ENCODE data around the gene HERC6.
"Not testable (repeated sequence)": the region's sequence is repeated elsewhere in the genome, so short reads cannot be mapped to it uniquely, and the experiment has no call there.

The HERC6 gene

DNA sequence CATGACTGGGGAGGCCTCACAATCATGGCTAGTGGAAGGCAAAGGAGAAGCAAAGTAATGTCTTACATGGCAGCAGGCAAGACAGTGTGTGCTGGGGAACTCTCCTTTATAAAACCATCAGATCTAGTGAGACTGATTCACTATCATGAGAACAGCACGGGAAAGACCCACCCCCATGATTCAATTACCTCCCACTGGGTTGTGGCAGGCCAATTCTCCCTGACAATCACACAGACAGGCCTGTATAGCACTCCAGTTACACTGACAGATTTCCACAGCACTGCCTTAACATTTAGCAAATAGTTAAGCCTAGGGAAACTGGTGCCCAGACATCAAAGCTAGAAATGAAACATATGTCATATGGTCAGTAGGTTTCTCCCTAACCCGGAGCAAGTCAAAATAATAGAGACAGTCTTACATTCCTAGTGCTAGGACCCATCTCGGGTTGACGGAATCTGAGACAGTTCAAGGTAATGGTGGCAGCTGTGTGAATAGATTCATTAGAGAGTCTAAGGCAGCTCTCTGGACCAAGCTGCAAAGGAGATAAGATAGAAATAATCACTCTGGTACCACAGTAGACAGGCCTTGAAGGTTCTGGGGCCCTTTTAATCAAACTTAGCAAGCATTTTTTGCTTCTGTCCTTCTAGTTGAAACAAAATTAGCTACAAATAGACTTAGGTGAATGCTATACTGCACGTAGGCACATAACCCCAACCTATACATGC is 68.9 kb downstream of the HERC6 start:
- no peak for DNase-seq

DNA sequence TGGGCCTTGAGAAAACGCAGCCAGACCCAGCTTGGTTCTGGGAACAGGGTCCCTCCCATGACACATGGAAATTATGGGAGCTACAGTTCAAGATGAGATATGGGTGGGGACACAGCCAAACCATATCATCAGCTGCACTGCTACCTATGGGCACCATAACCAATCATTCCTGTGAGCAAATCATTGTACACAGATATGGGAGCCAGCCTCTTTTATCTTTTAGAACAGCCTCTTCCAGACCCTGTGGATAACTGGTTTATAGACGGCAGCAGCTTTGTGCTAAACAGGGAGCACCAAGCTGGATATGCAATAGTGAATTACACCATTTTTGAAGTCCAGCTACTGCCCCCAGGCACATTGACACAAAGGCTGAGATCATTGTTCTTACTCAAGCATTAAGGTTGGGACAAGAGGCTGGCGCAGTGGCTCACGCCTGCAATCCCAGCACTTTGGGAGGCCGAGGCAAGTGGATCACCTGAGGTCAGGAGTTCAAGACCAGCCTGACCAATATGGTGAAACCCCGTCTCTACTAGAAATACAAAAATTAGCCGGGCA is 69.6 kb downstream of the HERC6 start:
- not testable (repeated sequence) for DNase-seq

DNA sequence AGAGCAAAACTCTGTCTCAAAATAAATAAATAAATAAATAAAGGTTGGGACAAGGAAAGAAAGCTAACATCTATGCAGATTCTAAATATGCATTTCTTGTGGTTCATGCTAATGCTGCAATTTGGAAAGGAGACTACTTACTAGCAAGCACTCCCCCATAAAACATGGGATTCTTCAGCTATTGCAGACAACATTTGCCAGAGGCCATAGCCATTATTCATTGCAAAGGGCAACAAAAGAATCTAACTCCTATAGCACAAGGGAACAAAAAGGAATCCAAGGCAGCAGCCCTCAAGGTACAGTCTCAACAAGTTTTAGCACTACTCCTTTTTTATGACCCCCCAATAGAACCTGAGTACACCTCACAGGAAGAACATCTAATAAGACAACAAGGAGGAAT is 70.2 kb downstream of the HERC6 start:
- DNase-seq = no peak

DNA sequence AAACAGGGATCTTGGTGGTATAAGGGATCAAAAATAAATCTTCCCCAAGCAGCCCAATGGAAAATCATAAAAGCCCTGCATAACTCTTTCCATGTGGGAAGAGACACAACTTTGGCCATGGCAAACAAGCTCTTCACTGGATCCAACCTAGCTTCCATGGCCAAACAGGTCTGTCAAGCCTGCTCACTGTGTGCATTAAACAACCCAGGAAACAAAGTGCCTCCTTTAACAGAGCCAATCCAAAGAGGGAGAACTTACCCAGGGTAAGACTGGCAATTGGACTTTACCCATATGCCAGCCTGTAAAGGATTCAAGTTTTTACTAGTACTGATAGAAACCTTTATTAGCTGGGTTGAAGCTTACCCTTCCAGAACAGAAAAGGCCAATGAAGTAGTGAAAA is 70.6 kb downstream of the HERC6 start:
- no peak for DNase-seq

DNA sequence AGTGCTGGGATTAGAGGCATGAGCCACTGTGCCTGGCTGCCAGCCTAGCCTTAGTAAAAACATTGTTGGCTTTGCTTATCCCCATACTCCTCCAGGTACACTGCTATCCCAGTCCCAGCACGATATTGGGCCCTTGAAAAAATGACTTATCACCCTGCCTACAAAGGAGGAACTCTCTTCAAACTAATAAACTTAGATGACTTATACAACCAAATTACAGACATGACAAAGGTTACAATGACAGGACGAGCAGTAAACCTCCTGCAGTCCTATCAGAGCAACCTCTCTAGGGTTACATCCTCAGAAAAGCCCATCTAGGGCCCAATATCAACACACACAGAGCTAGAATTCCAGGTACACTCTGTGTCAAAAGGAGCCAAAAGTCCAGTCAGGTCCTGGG is 72.6 kb downstream of the HERC6 start:
- DNase-seq = no peak

DNA sequence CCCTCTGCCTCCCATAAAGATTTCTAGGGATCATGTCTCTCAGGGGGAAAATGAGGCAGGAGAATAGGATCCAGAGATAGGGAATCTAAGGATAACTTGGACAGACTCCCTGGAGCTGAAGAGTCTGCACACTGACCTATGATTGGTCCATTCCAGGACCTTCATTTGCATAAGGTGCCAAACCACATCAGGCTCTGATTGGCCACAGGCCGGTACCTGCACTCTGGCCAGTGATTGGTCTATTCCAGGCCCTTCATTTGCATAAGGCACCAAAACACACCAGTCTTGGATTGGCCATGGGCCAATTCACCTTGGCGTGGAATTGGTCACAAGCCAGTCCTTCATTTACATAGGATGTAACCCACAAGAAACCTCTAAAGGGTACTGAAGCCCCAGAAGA is 74.3 kb downstream of the HERC6 start:
- no peak for DNase-seq

DNA sequence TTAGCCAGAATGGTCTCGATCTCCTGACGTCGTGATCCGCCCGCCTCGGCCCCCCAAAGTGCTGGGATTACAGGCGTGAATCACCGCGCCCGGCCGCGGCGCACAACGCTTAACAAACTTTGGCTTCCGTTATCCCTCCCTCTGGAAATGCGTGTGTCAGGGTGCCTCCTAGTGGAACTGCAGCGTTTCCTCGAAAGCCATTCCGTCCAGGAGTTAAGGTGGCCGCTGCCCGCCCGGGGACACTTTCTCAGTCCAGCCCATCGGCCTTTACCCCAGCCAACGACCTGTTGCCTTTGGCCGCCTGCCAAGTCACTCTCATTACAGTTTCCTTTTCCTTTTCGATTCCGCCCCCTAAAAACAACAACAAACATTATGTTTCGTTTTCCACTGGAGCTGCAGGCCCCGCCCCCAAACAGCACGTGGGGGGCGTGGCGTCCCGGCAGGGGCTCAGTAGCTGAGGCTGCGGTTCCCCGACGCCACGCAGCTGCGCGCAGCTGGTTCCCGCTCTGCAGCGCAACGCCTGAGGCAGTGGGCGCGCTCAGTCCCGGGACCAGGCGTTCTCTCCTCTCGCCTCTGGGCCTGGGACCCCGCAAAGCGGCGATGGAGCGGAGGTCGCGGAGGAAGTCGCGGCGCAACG is 78.1 kb downstream of the HERC6 start, which contains the start of gene HERC5:
Gene HERC5, plus strand, starts transcription at position 450 of the 637 bp plus-strand sequence. Its CDS starts 151 bp downstream, at position 601.
- peak; percentile 86 to 88 for DNase-seq

DNA sequence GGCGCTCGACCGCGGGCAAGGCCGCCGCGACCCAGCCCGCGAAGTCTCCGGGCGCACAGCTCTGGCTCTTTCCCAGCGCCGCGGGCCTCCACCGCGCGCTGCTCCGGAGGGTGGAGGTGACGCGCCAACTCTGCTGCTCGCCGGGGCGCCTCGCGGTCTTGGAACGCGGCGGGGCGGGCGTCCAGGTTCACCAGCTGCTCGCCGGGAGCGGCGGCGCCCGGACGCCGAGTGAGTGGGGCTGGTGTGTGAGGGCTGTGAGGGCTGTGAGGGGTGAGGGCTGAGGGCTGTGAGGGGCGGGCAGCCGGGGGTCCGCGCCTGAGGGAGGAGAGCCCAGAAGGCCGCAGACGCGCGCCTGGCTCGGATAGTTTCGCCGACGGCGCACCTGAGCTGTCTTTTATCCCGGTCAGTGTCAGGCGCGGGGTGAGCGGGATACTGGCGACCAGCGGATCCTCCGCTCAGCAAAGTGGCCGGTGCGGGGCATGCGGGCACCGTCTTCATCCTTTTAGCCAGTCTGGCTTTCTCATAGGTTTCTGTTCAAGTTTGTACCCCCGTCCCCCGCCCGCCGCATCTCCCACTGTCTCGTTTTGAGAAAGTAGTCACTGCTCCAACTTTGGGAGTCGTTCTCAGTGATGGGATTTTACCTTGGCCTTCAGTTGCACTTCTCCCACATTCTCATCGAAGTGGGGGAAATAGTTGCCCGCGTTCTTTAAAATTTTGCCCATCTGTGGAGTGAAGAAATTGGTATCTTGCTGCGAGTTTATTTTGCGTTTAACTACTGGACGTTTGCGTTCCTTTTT is 78.9 kb downstream of the HERC6 start:
- peak; percentile 23 for DNase-seq

DNA sequence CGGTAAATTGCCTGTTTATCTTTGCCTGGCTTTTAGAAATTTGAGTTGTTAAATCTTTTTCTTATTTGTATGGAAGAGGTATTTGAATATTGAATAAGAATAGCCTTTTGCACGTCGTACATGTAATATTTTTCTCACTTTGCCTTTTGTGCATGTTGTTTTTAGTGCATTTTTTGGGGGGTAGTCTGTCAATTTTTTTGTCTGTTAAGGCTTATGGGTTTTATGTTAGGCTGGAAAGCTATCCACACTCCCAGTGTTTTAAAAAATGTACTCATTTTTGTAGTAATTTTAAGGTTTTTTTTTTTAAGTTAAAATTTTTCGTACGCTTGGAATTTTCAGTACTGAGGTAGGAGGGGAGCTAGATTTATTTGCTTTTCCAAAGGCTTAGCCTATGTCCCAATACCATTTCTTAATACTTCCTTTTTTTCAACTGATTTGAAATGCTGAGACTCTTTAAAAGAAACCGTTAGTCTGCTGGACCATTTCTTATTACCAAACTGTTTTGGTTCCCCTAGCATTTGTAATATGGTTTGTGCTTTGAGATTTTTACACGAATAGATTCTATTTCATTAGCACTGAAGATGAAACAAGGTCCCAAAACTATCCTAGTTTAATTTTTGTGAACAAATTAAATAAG is 79.6 kb downstream of the HERC6 start:
- DNase-seq = no peak

DNA sequence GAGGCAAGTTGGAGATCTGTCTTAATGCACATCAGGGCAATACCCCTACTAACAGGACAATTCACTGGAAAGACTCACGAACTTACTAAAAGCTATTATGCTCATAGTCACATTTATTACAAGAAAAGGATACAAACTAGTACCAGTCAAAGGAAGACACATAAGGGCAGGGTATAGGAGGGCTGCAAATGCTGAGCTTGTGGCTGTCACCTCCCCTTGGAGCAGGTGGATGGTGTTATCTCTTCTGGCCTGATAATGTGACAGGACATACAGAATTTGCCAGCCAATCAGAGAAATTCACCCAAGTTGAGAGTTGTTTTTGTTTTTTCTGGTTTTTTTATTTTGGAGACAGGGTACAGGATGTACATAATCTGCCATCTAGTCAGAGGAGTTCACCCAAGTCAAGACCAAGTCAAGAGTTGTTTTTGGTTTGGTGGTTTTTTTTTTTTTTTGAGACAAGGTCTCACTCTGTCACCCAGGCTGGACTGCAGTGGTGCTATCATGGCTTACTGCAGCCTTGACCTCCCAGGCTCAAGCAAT is 87.1 kb downstream of the HERC6 start:
- no peak for DNase-seq

DNA sequence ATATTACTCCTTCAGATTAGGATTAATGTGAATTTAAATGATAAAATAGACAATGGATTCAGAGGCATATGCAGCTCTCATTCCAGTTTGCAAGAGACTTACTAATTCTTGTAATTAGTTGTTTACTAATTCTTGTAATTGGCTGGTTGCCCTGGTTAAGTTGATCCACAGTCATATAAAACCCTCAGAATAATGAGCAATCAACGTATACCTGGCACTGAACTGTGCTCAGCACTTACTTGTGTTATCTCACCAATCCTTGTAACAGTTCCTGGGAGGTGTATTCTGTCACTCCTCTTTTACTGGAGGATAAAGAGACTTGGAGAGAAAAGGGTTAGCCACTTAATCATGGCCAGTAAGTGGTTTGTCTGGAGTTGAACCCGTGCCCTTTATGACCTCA is 88.7 kb downstream of the HERC6 start:
- DNase-seq = no peak

DNA sequence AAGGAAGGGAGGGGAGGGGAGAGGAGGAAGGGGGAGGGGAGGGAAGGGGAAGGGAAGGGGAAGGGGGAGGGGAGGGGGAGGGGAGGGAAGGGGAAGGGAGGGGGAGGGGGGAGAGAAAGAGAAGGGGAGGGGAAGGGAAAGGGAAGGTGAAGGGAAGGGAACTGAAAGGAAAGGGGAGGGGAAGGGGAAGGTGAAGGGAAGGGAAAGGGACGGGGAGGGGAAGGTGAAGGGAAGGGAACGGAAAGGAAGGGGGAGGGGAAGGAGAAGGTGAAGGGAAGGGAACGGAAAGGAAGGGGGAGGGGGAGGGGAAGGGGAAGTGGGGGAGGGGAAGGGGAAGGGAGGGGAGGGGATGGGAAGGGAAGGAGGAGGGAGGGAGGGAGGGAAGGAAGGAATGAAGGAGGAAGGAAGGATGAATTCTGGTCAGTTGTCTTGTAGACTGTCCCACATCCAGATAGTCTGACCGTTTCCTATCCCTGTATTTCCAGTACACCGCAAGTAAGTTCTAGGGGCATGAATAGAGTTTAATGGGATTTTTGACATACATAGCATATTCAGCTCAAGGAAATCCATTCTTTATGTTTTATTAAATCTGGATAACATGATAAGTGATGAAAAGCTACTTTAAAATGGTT is 98.7 kb downstream of the HERC6 start:
- no peak for DNase-seq

DNA sequence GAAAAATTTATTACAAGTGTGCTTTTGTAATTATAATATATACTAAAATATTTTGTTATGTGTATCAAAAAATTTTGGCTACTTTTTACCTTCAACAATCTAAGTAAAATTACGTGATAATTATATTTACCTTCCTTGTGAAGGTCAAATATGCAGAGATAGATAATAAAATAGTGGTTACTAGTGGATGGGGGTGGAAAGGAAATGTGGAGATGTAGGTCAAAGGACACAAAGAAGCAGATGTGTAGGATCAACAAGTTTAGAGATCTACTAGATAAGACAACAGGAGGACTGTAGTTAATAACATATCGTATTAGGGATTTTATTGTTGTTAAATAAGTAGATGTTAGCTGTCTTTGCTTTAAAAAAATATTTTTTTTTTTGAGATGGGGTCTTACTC is 99.6 kb downstream of the HERC6 start:
- no peak for DNase-seq

DNA sequence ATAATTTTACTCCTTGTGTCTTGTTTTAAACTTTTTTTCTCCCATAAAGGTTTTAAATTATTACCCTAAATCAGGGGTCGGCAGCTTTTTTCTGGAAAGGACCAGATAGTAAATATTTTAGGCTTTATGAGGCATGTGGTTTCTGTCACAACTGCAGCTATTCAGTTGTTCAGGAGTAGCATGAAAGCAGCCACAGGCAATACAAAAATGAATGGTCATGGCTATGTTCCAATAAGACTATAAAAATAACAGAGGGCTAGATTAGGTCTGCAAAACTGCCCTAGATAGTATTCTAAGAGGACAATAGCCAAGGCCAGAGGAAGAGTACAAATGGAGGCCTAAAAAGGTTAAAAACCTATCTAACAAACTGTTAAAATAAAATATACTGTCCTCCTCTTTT is 102.9 kb downstream of the HERC6 start:
- no peak for DNase-seq

DNA sequence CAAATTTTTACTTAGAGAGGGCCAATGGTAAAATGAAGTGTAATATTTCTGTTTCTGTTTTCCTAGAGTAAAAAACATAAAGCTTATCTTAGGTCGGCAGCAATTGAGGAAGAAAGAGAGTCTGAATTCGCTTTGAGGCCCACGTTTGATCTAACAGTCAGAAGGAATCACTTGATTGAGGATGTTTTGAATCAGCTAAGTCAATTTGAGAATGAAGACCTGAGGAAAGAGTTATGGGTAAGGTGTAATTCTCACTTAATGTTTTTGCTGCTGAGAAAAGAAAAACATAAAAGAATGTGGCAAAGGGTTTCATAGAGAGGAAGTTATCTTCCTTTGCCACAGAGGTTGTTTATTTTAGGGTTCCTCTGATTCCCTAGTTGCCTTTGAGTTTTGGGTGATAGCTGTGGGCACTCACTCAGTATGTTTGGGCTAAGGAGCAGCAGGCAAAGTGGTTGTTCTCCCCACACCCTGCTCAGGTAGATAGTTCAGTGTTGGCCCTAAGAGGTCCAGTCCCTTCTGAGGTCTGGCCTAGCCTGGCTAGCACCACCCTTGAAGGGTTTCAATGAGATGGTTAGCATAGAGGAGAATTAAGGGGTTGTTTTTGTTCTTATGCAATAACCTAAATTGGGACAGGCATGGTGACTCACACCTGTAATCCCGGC is 110.6 kb downstream of the HERC6 start:
- DNase-seq = no peak

All from activated CD4-positive, alpha-beta T cell treated with anti-CD3 and anti-CD28 coated beads, Interleukin-2, amount 50 U/mL, for 4 hours (primary cell).